Forelimb muscle (tissue), 1 donor: Measurements from ENCODE around the gene RHO. TPM values are rescaled to one million over a fixed set of nuclear protein-coding genes. Genes with fewer than 3 reads are reported as not detected.

Experiments used
- DNase-seq: peaks from one replicate; pipeline ENCODE4 v3.0.0-alpha.2; 2013; ENCODE audit warnings: low read depth
- polyA plus RNA-seq: library from polyadenylated mRNA; unstranded; fragments of 120-200 nt; gene quantifications from one replicate; pipeline ENCODE4 v1.2.1, GENCODE V29; 2013; ENCODE audit not compliant: insufficient read length

The RHO gene
- polyA plus RNA-seq, 1 donor, result 0.09 TPM

GRCh38 chr3:129519896-129520715 is 8.3 kb upstream of the RHO start:
- DNase-seq, result no peak

GRCh38 chr3:129520960-129521359 is 7.5 kb upstream of the RHO start:
- no peak for DNase-seq

- no peak for DNase-seq
These were observed 6.8 kb upstream of the RHO start for GRCh38 chr3:129521611-129522010.

GRCh38 chr3:129522953-129523352 is 5.5 kb upstream of the RHO start:
- DNase-seq, result no peak

- no peak for DNase-seq
These were observed 4.4 kb upstream of the RHO start for GRCh38 chr3:129524081-129524480.

GRCh38 chr3:129525341-129525968 is 3.0 kb upstream of the RHO start:
- DNase-seq, result no peak

GRCh38 chr3:129526121-129526900 is 2.1 kb upstream of the RHO start:
- no peak for DNase-seq

GRCh38 chr3:129527262-129527661 is 1.2 kb upstream of the RHO start:
- no peak for DNase-seq

GRCh38 chr3:129529436-129530210 is 1.2 kb downstream of the RHO start:
- DNase-seq, result no peak

GRCh38 chr3:129530251-129530791 is 1.9 kb downstream of the RHO start:
- no peak for DNase-seq

GRCh38 chr3:129530821-129531220 is 2.4 kb downstream of the RHO start:
- DNase-seq, result no peak

- DNase-seq, result no peak
These were observed 3.3 kb downstream of the RHO start for GRCh38 chr3:129531699-129532098.

GRCh38 chr3:129532261-129532660 is 3.8 kb downstream of the RHO start:
- DNase-seq, result no peak

- DNase-seq, result no peak
These were observed 5.0 kb downstream of the RHO start for GRCh38 chr3:129533406-129533805.

- DNase-seq, result no peak
These were observed 6.1 kb downstream of the RHO start for GRCh38 chr3:129534428-129535027.

- DNase-seq, result no peak
These were observed 6.6 kb downstream of the RHO start for GRCh38 chr3:129535075-129535474.

GRCh38 chr3:129536374-129536667 is 7.9 kb downstream of the RHO start:
- DNase-seq, result no peak

GRCh38 chr3:129536804-129537203 is 8.4 kb downstream of the RHO start:
- DNase-seq, result no peak

GRCh38 chr3:129539206-129539605 is 10.8 kb downstream of the RHO start:
- no peak for DNase-seq

GRCh38 chr3:129540776-129541516 is 12.5 kb downstream of the RHO start:
- no peak for DNase-seq

- DNase-seq, result no peak
These were observed 14.3 kb downstream of the RHO start for GRCh38 chr3:129542747-129543146.
